Measurements from ENCODE around the gene TMEM178A. TPM values are rescaled to one million over a fixed set of nuclear protein-coding genes. Genes with fewer than 3 reads are reported as not detected.

The TMEM178A gene
- total and polyA plus RNA-seq, 2 of the 4 experiments (the other 2 are of a cell fraction) = 0.18 to 1.8 TPM

GRCh38 chr2:39658371-39658770 lies 7.3 kb upstream of the TMEM178A start:
- no peak overlapping the region for H3K23ac ChIP-seq (ENCODE audit: low read depth, low read length)
- no peak overlapping the region for H2AFZ ChIP-seq (replicated peaks; ENCODE audit: low read length, poor library complexity)
- H3K4ac ChIP-seq (ENCODE audit: low read depth, low read length) = no peak overlapping the region
- no peak overlapping the region for H4K91ac ChIP-seq (ENCODE audit: insufficient read depth, low read depth, low read length)
- WGBS, 2 experiments (ENCODE audit: extremely low coverage in 2 of 2, insufficient read length in 1 of 2) = no CpG with 5 or more reads among the region's 2 CpGs
- dilution Hi-C loops (cut with HindIII; ENCODE audit: low sequenced_read_pairs, unreplicated experiment) (no loop called here), in situ Hi-C loops (cut with MboI; ENCODE audit: low sequenced_read_pairs) (no loop called here), intact Hi-C loops (cut with micrococcal nuclease) (no loop called here)
- no peak overlapping the region for H3K4me3 ChIP-seq (ENCODE audit: insufficient read depth, low read depth, low read length)
- H3K56ac ChIP-seq (ENCODE audit: extremely low read depth, insufficient read depth, low read length) = no peak overlapping the region
- H3K14ac ChIP-seq (replicated peaks; ENCODE audit: low read depth, low read length) = no peak overlapping the region
- H4K20me1 ChIP-seq (ENCODE audit: insufficient read depth, low read length) = no peaks in the 10 kb centered on the region
- no peak overlapping the region for H3K4me2 ChIP-seq (ENCODE audit: low read depth, low read length)
- H3K27me3 ChIP-seq (ENCODE audit: control insufficient read depth, insufficient read depth, low read length) = no peaks in the 10 kb centered on the region
- ATAC-seq (ENCODE audit: low read depth) (no peak), DNase-seq (no peak)
- H2AK5ac ChIP-seq (ENCODE audit: low read depth, low read length) = no peak overlapping the region
- no peak for TF ChIP-seq MAFK (IDR thresholded peaks at IDR 0.05; ENCODE audit: low read depth, low read length)
- TF ChIP-seq NFE2L2 (IDR thresholded peaks at IDR 0.05; ENCODE audit: low read depth, low read length) = no peak
- no peak overlapping the region for H4K5ac ChIP-seq (ENCODE audit: low read depth, low read length)
- H3K4me1 ChIP-seq (ENCODE audit: control insufficient read depth, insufficient read depth, low read length) = peaks cover 9% of the 10 kb centered on the region
- H4K8ac ChIP-seq (ENCODE audit: low read depth in 2 of 2, low read length in 2 of 2) = no peak overlapping the region
- H3K18ac ChIP-seq (ENCODE audit: low read depth, low read length) = no peak overlapping the region
- H3K9me3 ChIP-seq (ENCODE audit: control insufficient read depth, insufficient read depth, low read length) = no peaks in the 10 kb centered on the region
- no peak overlapping the region for H2AK9ac ChIP-seq (replicated peaks; ENCODE audit: low read depth, low read length, poor library complexity)
- no peaks in the 10 kb centered on the region for H3K79me1 ChIP-seq (ENCODE audit: low read depth in 1 of 2, low read length in 2 of 2)
- H2BK20ac ChIP-seq (ENCODE audit: low read depth, low read length) = no peak overlapping the region
- H3K36me3 ChIP-seq (ENCODE audit: control insufficient read depth, insufficient read depth, low read length) = no peaks in the 10 kb centered on the region
- no peak overlapping the region for H2BK5ac ChIP-seq (ENCODE audit: low read depth, low read length, poor library complexity, severe bottlenecking)
- CTCF ChIA-PET = no interaction called here
- POLR2A ChIA-PET (ENCODE audit: unreplicated experiment) = interaction anchor here (0.5 kb wide), 1 partner anchor 37 kb away, joined by 5 read pairs; no protein-coding TSS in a partner anchor
- no TSS peak for BruUV-seq (replicated peaks)
- no peak overlapping the region for H2BK15ac ChIP-seq (ENCODE audit: low read depth, low read length)
- no peak overlapping the region for H3K9ac ChIP-seq (ENCODE audit: low read depth, low read length)
- no peak overlapping the region for H3K27ac ChIP-seq (ENCODE audit: insufficient read depth, low read length)
- no peaks in the 10 kb centered on the region for H3K9me1 ChIP-seq (ENCODE audit: insufficient read depth, low read length)
- H2BK120ac ChIP-seq (ENCODE audit: low read depth, low read length) = no peak overlapping the region

All from IMR-90 (cell line).